Calu3 (cell line): Measurements from ENCODE around the gene PTPRN2. TPM values are rescaled to one million over a fixed set of nuclear protein-coding genes. Genes with fewer than 3 reads are reported as not detected.

Experiments used
- BruUV-seq: library from RNA; stranded (reverse); fragments of 400-500 nt; replicated peaks from 2 replicates; lab custom pipeline; 2021; lab: Mats Ljungman, UMichigan
- CTCF ChIA-PET: fragments of 300-600 bp; sonication (Branson Sonifier 250); formaldehyde crosslinking; loops from one replicate; lab custom pipeline; 2022; ENCODE audit warnings: antibody characterized with exemption; lab: Charles Lee
- DNase-seq: peaks from one replicate; pipeline ENCODE4 v3.0.0; 2022
- H3K27ac Mint-ChIP-seq: one replicate; pipeline ENCODE4 v1.8.0; 2022; ENCODE audit warnings: mixed read lengths; ENCODE audit not compliant: unreplicated experiment
- H3K27me3 Mint-ChIP-seq: one replicate; pipeline ENCODE4 v1.8.0; 2022; ENCODE audit warnings: mixed read lengths; ENCODE audit not compliant: unreplicated experiment
- H3K36me3 Mint-ChIP-seq: one replicate; pipeline ENCODE4 v1.8.0; 2022; ENCODE audit warnings: mild to moderate bottlenecking, moderate library complexity, mixed read lengths; ENCODE audit not compliant: insufficient read depth, unreplicated experiment
- H3K4me1 Mint-ChIP-seq: one replicate; pipeline ENCODE4 v1.8.0; 2022; ENCODE audit warnings: mild to moderate bottlenecking, low read depth, mixed read lengths; ENCODE audit not compliant: unreplicated experiment
- H3K4me3 Mint-ChIP-seq: one replicate; pipeline ENCODE4 v1.8.0; 2022; ENCODE audit warnings: mild to moderate bottlenecking, low read depth, moderate library complexity, mixed read lengths; ENCODE audit not compliant: unreplicated experiment
- H3K9me3 Mint-ChIP-seq: one replicate; pipeline ENCODE4 v1.8.0; 2022; ENCODE audit warnings: low read depth, mixed read lengths; ENCODE audit not compliant: unreplicated experiment
- intact Hi-C: fragments of 100-400 bp; cut with micrococcal nuclease; formaldehyde crosslinking; loops from one replicate; pipeline ENCODE4 v1.10.0; 2022; ENCODE audit not compliant: unreplicated experiment
- total RNA-seq: library from RNA; stranded (reverse); gene quantifications from 2 replicates; pipeline ENCODE4 v1.2.3, GENCODE V29; 2022
- TF ChIP-seq, protein P1 (sequence below): fragments of 200-600 bp; IDR thresholded peaks from one replicate; pipeline ENCODE4 v1.8.0; 2022; ENCODE audit warnings: antibody characterized with exemption; ENCODE audit not compliant: unreplicated experiment

The PTPRN2 gene
- total RNA-seq, 1 experiment from 2014 or later, result 2.0 TPM

DNA sequence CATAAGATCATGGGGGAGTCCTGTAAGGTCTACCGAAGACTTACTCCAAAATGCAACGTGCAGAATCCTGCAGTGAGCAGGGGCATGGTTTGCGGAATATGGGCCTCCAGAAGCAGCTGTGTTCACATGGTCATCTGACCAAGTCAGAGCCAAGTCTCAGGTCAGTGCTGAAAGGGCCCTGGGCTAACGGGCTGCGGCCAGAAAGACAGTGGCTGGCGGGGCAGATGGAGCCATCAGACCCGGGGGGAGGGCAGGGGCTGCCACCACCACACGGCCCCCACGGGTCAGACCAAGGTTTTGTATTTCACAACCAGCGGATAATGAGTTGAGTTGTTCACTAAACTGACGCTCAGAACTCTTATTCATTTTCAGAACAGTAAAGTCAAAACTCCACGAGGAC lies 522.3 kb downstream of the PTPRN2 start:
- H3K36me3 Mint-ChIP-seq, result peaks cover 5% of the 10 kb centered on the region
- TF ChIP-seq, protein P1, sequence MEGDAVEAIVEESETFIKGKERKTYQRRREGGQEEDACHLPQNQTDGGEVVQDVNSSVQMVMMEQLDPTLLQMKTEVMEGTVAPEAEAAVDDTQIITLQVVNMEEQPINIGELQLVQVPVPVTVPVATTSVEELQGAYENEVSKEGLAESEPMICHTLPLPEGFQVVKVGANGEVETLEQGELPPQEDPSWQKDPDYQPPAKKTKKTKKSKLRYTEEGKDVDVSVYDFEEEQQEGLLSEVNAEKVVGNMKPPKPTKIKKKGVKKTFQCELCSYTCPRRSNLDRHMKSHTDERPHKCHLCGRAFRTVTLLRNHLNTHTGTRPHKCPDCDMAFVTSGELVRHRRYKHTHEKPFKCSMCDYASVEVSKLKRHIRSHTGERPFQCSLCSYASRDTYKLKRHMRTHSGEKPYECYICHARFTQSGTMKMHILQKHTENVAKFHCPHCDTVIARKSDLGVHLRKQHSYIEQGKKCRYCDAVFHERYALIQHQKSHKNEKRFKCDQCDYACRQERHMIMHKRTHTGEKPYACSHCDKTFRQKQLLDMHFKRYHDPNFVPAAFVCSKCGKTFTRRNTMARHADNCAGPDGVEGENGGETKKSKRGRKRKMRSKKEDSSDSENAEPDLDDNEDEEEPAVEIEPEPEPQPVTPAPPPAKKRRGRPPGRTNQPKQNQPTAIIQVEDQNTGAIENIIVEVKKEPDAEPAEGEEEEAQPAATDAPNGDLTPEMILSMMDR, result no peak
- no peak overlapping the region for H3K4me3 Mint-ChIP-seq
- no peak overlapping the region for H3K27ac Mint-ChIP-seq
- H3K9me3 Mint-ChIP-seq, result peaks cover 8% of the 10 kb centered on the region
- BruUV-seq, result no TSS peak
- no peak for DNase-seq
- CTCF ChIA-PET, result no interaction called here
- intact Hi-C loops, result no loop called here
- H3K4me1 Mint-ChIP-seq, result no peaks in the 10 kb centered on the region
- no peaks in the 10 kb centered on the region for H3K27me3 Mint-ChIP-seq

DNA sequence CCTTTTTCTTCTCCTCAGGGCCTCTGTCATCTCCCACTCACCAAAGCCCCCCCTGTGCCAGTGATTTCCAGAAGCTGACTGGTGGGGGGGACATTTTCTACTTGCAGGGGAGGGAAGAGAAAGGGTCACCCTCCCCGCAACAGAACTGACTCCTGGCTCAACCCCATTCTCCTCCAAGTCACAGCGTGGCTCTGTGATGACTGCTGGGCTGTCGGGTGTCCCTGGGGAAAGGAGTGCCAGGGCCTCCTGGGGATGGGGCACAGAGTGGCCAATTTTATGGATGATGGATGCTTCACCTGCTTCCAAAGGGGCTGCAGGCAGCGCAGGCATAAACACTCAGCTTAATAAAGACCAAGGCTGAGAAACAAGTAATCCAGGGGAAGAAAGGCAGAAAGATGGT lies 523.0 kb downstream of the PTPRN2 start:
- no peak overlapping the region for H3K27ac Mint-ChIP-seq
- no peak for DNase-seq
- no peaks in the 10 kb centered on the region for H3K36me3 Mint-ChIP-seq
- TF ChIP-seq, protein P1, result no peak
- no peaks in the 10 kb centered on the region for H3K27me3 Mint-ChIP-seq
- no TSS peak for BruUV-seq
- H3K9me3 Mint-ChIP-seq, result peaks cover 8% of the 10 kb centered on the region
- CTCF ChIA-PET, result interaction anchor here (0.7 kb wide), 1 partner anchor 668 kb away, joined by 3 read pairs; no protein-coding TSS in a partner anchor
- no peak overlapping the region for H3K4me3 Mint-ChIP-seq
- intact Hi-C loops, result no loop called here
- no peaks in the 10 kb centered on the region for H3K4me1 Mint-ChIP-seq

DNA sequence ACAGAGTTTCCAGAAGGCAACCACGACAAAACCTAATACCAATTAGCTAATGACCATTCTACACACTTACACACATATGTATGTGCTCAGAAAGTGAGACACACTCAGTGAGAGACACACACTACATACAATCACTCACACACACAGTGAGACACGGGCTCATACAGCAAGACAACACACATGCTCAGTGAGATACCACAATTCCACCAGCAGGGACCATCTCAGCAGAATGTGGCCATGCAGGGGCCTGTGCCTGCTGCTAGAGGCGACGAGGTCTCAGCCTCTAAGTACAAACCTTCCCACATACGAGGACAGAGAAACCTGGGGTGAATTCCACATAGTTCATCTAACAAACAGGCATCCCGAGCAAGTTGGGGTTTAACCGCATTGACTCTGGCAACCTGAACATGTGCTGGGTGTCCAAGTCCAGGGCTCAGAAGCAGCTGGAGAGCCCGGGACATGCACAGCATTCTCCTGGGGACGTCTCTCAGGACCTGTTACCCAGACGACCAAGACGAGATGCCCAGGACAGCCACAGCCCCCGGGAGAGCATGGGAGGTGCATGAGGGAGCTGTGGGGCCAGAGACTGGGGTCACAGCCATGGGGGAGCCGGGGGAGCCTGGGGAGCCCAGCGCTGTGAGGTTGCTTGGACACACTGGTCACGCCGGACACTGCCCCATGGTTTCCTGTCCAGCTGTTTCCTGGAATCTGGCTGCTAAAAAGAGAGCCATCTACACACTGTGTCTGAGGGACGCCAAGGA lies 523.6 kb downstream of the PTPRN2 start:
- no peak for DNase-seq
- BruUV-seq, result no TSS peak
- TF ChIP-seq, protein P1, result no peak
- CTCF ChIA-PET, result interaction anchor here (0.7 kb wide), 1 partner anchor 669 kb away, joined by 3 read pairs; no protein-coding TSS in a partner anchor
- Mint-ChIP-seq H3K36me3 (no peaks in the 10 kb centered on the region), H3K27me3 (no peaks in the 10 kb centered on the region), H3K4me1 (no peaks in the 10 kb centered on the region), H3K27ac (no peak overlapping the region), H3K4me3 (no peak overlapping the region), H3K9me3 (peaks cover 8% of the 10 kb centered on the region)
- intact Hi-C loops, result no loop called here

DNA sequence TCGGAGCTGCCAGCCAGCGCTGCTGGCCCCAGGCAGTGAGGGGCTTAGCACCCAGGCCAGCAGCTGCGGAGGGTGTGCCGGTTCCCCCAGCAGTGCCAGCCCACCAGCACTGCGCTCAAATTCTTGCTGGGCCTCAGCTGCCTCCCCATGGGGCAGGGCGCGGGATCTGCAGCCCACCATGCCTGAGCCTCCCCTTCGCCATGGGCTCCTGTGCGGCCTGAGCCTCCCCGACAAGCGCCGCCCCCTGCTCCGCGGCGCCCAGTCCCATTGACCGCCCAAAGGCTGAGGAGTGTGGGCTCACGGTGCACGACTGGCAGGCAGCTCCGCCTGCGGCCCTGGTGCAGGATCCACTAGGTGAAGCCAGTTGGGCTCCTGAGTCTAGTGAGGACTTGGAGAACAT lies 525.0 kb downstream of the PTPRN2 start:
- Mint-ChIP-seq H3K4me1 (no peaks in the 10 kb centered on the region), H3K4me3 (no peak overlapping the region), H3K27me3 (no peaks in the 10 kb centered on the region), H3K27ac (no peak overlapping the region), H3K36me3 (no peaks in the 10 kb centered on the region), H3K9me3 (peaks cover 8% of the 10 kb centered on the region)
- no TSS peak for BruUV-seq
- intact Hi-C loops, result no loop called here
- no peak for DNase-seq
- CTCF ChIA-PET, result no interaction called here
- TF ChIP-seq, protein P1, result no peak
